MM.1S (cell line): ENCODE measurements around the gene SLC13A3.

Experiments
- EZH2 ChIP-seq: fragments of 300-600 bp; sonication (generic); optimal IDR thresholded peaks from 2 replicates; pipeline ENCODE3; 2017; ENCODE audit warnings: low read depth, mild to moderate bottlenecking, antibody characterized with exemption, low read length, mixed read lengths
- TF ChIP-seq, protein P1 (sequence below): fragments of 300-600 bp; sonication (generic); IDR thresholded peaks from 2 replicates; pipeline ENCODE4 v1.5.1; 2016; ENCODE audit warnings: antibody characterized with exemption, low read length, mixed read lengths

GRCh38 chr20:46670228-46670584, 18.9 kb upstream of the SLC13A3 start:
- TF ChIP-seq, protein P1, sequence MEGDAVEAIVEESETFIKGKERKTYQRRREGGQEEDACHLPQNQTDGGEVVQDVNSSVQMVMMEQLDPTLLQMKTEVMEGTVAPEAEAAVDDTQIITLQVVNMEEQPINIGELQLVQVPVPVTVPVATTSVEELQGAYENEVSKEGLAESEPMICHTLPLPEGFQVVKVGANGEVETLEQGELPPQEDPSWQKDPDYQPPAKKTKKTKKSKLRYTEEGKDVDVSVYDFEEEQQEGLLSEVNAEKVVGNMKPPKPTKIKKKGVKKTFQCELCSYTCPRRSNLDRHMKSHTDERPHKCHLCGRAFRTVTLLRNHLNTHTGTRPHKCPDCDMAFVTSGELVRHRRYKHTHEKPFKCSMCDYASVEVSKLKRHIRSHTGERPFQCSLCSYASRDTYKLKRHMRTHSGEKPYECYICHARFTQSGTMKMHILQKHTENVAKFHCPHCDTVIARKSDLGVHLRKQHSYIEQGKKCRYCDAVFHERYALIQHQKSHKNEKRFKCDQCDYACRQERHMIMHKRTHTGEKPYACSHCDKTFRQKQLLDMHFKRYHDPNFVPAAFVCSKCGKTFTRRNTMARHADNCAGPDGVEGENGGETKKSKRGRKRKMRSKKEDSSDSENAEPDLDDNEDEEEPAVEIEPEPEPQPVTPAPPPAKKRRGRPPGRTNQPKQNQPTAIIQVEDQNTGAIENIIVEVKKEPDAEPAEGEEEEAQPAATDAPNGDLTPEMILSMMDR: no peak
- no peak for TF ChIP-seq EZH2
